ENCODE results near the gene NUDCD2.

DNA sequence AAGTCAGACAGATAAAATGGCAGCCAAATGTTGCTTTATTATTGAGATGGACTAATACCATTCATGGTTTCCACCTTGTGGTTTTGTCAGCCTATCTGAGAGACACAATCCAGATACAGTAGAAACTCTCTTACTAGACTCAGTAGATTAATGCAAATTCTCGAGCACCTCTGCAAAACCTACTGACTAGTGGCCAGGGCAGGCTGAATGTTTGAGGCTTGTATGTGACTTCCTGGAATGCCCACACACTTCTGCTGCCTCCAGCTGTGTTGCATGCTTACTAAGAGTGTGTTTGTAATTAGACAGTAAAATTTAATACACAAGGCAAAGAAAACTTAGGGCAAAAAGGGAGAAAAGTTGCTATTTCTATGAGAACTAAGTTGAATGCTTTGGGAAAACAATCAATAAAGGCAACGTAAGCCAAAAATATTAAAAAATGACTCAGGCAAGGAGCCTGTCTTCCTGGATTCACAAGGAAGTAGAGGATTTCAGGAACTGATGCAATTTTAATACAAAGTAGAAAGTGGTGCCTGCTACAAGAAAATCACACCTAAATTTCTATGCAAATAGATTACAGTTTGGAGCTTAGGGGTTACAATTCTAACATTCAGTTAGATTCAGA lies 52.8 kb downstream of the NUDCD2 start:
- TF ChIP-seq, protein P1, sequence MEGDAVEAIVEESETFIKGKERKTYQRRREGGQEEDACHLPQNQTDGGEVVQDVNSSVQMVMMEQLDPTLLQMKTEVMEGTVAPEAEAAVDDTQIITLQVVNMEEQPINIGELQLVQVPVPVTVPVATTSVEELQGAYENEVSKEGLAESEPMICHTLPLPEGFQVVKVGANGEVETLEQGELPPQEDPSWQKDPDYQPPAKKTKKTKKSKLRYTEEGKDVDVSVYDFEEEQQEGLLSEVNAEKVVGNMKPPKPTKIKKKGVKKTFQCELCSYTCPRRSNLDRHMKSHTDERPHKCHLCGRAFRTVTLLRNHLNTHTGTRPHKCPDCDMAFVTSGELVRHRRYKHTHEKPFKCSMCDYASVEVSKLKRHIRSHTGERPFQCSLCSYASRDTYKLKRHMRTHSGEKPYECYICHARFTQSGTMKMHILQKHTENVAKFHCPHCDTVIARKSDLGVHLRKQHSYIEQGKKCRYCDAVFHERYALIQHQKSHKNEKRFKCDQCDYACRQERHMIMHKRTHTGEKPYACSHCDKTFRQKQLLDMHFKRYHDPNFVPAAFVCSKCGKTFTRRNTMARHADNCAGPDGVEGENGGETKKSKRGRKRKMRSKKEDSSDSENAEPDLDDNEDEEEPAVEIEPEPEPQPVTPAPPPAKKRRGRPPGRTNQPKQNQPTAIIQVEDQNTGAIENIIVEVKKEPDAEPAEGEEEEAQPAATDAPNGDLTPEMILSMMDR (IDR thresholded peaks at IDR 0.05; ENCODE audit: insufficient read depth, low read depth, low read length), result no peak
- no peak for TF ChIP-seq EZH2 (IDR thresholded peaks at IDR 0.05; ENCODE audit: insufficient read depth, low read length)
